ENCODE measurements around the gene NAV2.
"Not testable (repeated sequence)": the region's sequence is repeated elsewhere in the genome, so short reads cannot be mapped to it uniquely, and the experiment has no call there.

The NAV2 gene

DNA sequence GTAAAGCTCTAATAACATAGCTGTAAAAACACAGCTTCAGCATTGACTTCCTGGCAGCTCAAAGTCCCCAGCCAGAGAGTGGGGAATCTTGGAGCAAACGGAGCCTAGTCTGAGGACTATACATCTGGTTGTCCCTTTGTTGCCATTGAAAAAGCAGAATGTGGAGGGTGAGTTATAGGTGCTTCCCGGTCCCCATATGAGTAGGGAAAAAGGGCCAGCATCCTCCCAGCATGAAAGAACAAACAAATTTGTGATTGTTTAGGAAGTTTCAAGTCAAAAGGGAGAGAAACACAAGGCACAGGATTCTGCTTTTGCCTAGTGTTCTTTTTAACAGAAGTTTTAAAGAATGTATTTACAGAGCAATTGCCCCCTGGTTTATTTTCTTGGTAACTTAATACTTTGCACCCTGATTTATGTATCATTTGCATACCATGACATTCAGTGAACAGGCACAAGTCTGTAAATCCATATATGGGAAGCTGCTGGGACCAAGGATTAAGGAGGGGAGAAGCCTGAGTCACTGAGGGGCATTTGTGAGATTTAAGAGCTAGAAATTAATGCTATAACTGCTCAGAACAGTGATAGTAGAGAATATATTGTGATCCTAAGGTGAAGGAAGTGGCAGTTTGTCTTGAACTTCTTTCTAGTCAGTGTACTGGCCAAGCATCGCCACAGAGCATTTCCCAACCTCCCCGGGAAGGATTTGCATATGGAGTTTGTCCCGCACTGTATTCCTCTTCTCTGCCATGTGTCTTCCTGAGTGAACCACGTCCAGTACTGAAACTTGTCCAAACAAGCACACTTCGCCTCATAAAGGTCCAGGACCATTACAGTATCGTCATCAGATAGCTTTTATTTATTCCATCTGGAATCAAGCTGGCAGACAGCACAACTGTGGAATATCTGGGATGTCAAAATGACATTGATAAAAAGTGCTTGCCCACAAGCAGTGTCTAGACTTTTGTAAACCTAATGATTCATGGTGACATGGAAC is 344.6 kb downstream of the NAV2 start:
- DNase-seq (ENCODE audit: low read depth in 2 of 2) = no peak

DNA sequence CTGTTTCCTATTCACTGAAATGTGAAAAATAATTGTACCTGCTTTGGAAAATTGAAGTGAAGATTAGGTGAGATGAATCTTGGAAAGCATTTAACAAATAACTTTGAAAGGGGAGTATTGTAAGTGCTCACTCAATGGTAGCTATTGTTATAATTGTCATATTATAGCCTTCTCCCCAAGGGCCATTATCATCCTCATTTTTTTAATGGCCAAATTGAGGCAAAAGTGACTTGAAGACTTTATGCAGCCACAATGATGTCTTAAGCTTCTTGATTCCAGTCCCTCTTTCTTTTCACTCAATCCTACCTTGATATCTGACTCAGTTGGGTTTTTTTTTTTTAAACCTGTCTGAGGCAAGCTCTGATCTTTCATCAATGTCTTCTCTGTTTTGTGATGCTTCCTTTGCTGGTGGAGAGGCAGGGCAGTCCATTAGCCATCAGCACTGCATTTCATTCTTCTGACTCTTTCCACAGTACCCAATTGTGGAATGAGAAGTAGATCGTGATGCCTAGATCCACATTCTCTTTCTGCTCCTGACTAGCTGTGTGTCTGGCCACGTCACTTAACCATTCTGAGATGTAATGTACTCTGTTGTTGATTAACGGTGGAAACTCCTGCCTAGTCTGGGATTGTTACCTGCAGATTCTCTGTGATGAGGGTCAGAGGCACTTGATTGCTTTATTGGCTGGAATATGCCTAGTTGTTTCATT is 346.3 kb downstream of the NAV2 start:
- DNase-seq (ENCODE audit: low read depth in 2 of 2) = no peak

GRCh38 chr11:20059587-20060021 is 347.0 kb downstream of the NAV2 start:
- no peak for DNase-seq (ENCODE audit: low read depth in 2 of 2)

- DNase-seq (ENCODE audit: low read depth in 2 of 2) = no peak
These were observed 347.5 kb downstream of the NAV2 start for GRCh38 chr11:20060181-20060580.

- DNase-seq (ENCODE audit: low read depth in 2 of 2) = no peak
These were observed 348.1 kb downstream of the NAV2 start for GRCh38 chr11:20060647-20061205.

DNA sequence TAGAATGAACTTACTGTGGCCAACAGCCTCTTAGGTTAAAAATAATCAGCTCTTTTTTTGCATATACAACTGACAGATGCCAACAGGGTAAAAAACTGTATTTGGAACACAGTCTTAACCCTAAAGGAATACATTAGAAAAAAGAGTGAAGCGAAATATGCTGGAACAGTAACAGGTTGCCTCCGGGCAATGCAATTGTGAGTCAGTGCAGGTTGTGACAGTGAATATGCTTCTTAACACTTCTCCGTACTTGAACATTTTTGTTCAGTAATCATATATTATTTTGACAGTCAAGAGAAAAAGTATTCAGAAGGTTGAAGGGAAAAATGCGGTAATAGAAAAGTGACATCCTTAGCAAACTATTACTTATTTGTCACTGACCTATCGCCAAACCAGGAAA is 349.1 kb downstream of the NAV2 start:
- no peak for DNase-seq (ENCODE audit: low read depth in 2 of 2)

GRCh38 chr11:20064961-20065405 is 352.3 kb downstream of the NAV2 start:
- no peak for DNase-seq (ENCODE audit: low read depth in 2 of 2)

DNA sequence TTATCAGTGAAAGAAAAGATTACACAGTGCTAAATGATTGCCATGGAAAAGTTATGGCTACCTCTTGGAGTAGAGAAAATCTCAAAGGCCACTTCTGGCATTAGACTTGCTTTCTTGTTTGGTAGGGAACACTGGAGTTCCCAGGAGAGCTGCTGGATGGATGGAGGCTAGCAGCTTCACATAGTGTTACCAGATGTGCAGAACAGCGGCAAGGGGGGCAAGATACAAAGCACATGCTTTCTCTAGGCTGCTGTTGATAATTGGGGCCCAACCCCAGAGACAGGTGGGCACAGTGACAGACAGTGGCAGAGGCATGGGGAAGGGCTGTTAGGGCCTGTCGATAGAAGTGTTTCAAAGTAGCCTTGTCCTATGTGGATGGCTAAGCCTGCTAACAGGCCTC is 352.8 kb downstream of the NAV2 start:
- DNase-seq (ENCODE audit: low read depth in 2 of 2) = no peak

DNA sequence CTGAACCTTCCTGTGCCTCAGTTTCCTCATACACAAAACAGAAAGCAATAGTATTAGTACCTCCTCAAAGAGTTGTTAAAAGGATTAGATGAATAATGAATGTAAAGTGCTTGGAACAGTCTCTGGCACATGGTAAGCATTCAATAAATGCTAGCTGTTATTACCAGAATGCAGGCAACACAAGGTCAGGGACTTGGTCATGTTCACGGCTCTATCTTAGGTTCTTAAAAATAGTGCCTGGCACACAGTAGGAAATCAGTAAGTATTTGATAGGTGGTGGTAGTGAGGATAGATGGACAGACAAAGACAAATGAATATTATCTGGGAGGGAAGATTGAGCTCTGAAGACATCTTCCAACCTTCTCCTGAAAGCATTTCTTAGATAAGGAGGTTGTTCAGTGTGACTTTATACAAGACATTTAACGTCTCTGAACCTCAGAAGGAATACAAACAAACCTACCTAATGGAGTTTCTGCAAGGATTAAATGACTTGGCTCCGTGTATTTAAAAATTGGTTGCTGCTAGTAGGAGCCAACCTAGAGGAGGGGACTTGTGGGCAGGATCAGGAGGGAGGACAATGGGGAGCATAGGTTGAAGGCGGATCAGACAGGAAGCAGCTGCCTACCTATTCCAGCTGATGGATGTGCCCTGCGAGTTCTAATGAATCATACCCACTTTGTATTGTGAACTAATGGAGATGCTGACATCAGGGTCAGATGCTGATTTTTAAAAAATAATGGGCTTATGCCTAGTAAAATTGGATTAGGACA is 353.6 kb downstream of the NAV2 start:
- no peak for DNase-seq (ENCODE audit: low read depth in 2 of 2)

- DNase-seq (ENCODE audit: low read depth in 2 of 2) = no peak
These were observed 354.1 kb downstream of the NAV2 start for GRCh38 chr11:20066783-20067156.

DNA sequence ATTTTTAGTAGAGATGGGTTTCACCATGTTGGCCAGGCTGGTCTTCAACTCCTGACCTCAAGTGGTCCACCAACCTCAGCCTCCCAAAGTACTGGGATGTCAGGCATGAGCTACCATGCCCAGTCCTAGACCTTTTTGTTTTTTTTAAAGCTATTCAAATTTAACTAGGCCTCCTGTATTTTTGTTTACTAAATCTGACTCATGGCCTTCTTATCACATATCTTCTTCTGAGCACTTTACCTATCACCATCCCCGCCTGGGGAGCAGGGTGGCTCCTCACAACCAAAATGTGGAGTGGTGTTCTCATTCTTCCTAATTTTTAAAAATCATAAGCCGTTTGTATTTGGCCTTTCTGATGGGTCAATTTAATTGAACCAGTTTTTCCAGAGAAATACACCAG is 355.0 kb downstream of the NAV2 start:
- no peak for DNase-seq (ENCODE audit: low read depth in 2 of 2)

GRCh38 chr11:20068691-20069090 is 356.1 kb downstream of the NAV2 start:
- no peak for DNase-seq (ENCODE audit: low read depth in 2 of 2)

GRCh38 chr11:20070459-20070858 is 357.8 kb downstream of the NAV2 start:
- DNase-seq (ENCODE audit: low read depth in 2 of 2) = no peak

- no peak for DNase-seq (ENCODE audit: low read depth in 2 of 2)
These were observed 363.0 kb downstream of the NAV2 start for GRCh38 chr11:20075627-20076026.

DNA sequence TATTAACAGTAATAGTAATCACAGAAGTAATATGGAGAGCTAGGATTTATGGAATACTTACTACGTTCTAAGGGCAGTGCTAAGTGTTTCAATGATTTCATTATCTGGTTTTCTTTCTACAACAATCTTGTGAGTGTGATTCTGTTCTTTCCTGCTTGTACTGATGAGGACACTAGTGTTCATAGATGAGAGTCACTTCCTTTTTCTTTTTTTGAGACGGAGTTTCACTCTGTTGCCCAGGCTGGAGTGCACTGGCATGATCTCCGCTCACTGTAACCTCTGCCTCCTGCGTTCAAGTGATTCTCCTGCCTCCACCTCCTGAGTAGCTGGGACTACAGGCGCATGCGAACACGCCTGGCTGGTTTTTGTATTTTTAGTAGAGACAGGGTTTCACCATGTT is 366.2 kb downstream of the NAV2 start:
- DNase-seq (ENCODE audit: low read depth in 2 of 2) = no peak

- DNase-seq (ENCODE audit: low read depth in 2 of 2) = no peak
These were observed 367.5 kb downstream of the NAV2 start for GRCh38 chr11:20080032-20080685.

GRCh38 chr11:20081336-20081735 is 368.7 kb downstream of the NAV2 start:
- no peak for DNase-seq (ENCODE audit: low read depth in 2 of 2)

- not testable (repeated sequence) for DNase-seq (ENCODE audit: low read depth in 2 of 2)
These were observed 371.2 kb downstream of the NAV2 start for GRCh38 chr11:20083877-20084276.

DNA sequence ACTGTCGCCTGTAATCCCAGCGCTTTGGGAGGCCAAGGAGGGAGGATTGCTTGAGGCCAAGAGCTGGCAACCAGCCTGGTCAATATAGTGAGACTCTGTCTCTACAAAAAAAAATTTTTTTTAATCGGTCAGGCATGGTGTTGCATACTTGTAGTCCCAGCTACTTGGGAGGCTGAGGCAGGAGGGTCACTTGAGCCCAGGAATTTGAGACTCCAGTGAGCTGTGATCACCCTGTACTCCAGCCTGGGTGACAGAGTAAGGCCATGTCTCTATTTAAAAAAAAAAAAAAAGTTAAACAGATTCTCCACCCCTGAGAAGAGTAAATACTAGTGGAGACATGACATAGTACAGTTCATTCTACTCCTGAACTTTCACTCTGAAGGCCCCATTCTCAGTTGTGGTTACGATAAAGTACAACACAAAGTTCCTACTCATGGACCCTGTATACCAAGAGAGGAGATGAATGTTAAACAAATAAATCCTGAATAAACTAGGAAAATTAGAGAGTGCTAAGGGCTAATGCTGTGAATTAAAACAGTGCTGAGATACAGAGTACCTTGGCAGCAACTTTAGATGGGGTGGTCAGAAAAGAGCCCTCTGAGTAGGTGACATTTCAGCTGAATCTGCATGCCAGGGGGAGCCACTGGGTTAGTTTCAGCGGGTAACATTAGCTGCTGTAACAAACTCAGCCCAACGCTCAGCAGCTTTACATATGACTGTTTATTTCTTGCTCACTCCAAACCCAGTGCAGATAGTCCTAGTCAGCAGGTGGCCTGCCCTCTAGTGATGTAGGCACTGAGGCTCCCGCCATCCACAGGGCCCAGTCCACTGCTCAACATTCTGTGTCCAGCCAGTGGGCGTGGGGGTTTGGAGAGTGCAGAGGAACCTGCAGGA is 372.5 kb downstream of the NAV2 start:
- DNase-seq (ENCODE audit: low read depth in 2 of 2) = no peak

DNA sequence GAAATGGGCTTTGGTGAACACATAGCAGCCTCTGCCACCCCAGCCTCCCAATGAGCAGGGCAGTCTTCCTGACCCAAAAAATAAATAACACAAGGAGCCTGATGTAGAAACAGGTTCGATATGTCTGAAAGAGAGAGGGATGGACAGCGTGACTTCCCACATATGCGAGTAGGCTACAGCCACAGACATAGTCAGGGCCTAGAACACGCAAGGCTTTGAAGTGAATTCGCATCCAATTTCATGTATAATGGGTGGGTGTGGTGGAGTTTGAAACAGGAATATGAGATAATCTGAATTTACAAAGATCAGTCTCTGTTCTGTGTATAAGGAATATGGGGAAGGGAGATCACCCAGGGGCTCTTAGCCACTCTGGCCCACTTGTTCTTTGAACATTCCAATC is 373.3 kb downstream of the NAV2 start:
- DNase-seq (ENCODE audit: low read depth in 2 of 2) = no peak
